Left kidney (tissue), 8 donors: ENCODE data around the gene RPL35A. TPM values are rescaled to one million over a fixed set of nuclear protein-coding genes. Genes with fewer than 3 reads are reported as not detected.
"Not testable (repeated sequence)": the region's sequence is repeated elsewhere in the genome, so short reads cannot be mapped to it uniquely, and the experiment has no call there.

Experiments
- DNase-seq: peaks from one replicate; pipeline ENCODE4 v3.0.0-alpha.2; 2013
- long read RNA-seq, 8 donors: transcript quantifications; one replicate each; lab custom pipeline, GENCODE V29; 2026
- polyA plus RNA-seq: library from polyadenylated mRNA; unstranded; fragments of 120-200 nt; gene quantifications from one replicate; pipeline ENCODE4 v1.2.1, GENCODE V29; 2013; ENCODE audit not compliant: insufficient read length

Gene RPL35A
- 1,507 TPM for polyA plus RNA-seq
- long read RNA-seq, donor 1, transcript RPL35A-205 (5 exons, 553 nt) = minor isoform, 38 of 3,723 reads
- long read RNA-seq, donor 1, transcript RPL35A-206 (5 exons, 1,444 nt) = major isoform, 1,548 of 3,723 reads
- long read RNA-seq, donor 1, transcript RPL35A-207 (2 exons, 687 nt) = minor isoform, 238 of 3,723 reads
- long read RNA-seq, donor 1, transcript RPL35A-208 (4 exons, 677 nt) = minor isoform, 160 of 3,723 reads
- long read RNA-seq, donor 1, partial matches to known transcripts = 1,521 of 3,723 reads
- long read RNA-seq, donor 1, other reads (novel, unspliced or antisense) = 177 of 3,723 reads
- long read RNA-seq, donor 2, transcript RPL35A-207 (2 exons, 687 nt) = minor isoform, 114 of 3,250 reads
- long read RNA-seq, donor 2, transcript RPL35A-206 (5 exons, 1,444 nt) = major isoform, 1,395 of 3,250 reads
- long read RNA-seq, donor 2, transcript RPL35A-208 (4 exons, 677 nt) = minor isoform, 176 of 3,250 reads
- long read RNA-seq, donor 2, transcript RPL35A-205 (5 exons, 553 nt) = minor isoform, 38 of 3,250 reads
- long read RNA-seq, donor 2, partial matches to known transcripts = 1,333 of 3,250 reads
- long read RNA-seq, donor 2, other reads (novel, unspliced or antisense) = 151 of 3,250 reads
- long read RNA-seq, donor 3, transcript RPL35A-205 (5 exons, 553 nt) = minor isoform, 42 of 3,332 reads
- long read RNA-seq, donor 3, transcript RPL35A-208 (4 exons, 677 nt) = minor isoform, 219 of 3,332 reads
- long read RNA-seq, donor 3, transcript RPL35A-206 (5 exons, 1,444 nt) = major isoform, 1,046 of 3,332 reads
- long read RNA-seq, donor 3, transcript RPL35A-207 (2 exons, 687 nt) = minor isoform, 129 of 3,332 reads
- long read RNA-seq, donor 3, partial matches to known transcripts = 1,702 of 3,332 reads
- long read RNA-seq, donor 3, other reads (novel, unspliced or antisense) = 152 of 3,332 reads
- long read RNA-seq, donor 4, transcript RPL35A-207 (2 exons, 687 nt) = minor isoform, 92 of 921 reads
- long read RNA-seq, donor 4, transcript RPL35A-209 (3 exons, 579 nt) = minor isoform, 8 of 921 reads
- long read RNA-seq, donor 4, transcript RPL35A-208 (4 exons, 677 nt) = minor isoform, 42 of 921 reads
- long read RNA-seq, donor 4, transcript RPL35A-206 (5 exons, 1,444 nt) = major isoform, 399 of 921 reads
- long read RNA-seq, donor 4, partial matches to known transcripts = 343 of 921 reads
- long read RNA-seq, donor 4, other reads (novel, unspliced or antisense) = 32 of 921 reads
- long read RNA-seq, donor 5, transcript RPL35A-206 (5 exons, 1,444 nt) = major isoform, 2,763 of 6,533 reads
- long read RNA-seq, donor 5, transcript RPL35A-205 (5 exons, 553 nt) = minor isoform, 86 of 6,533 reads
- long read RNA-seq, donor 5, transcript RPL35A-207 (2 exons, 687 nt) = minor isoform, 153 of 6,533 reads
- long read RNA-seq, donor 5, transcript RPL35A-208 (4 exons, 677 nt) = minor isoform, 344 of 6,533 reads
- long read RNA-seq, donor 5, partial matches to known transcripts = 2,777 of 6,533 reads
- long read RNA-seq, donor 5, other reads (novel, unspliced or antisense) = 333 of 6,533 reads
- long read RNA-seq, donor 6, transcript RPL35A-206 (5 exons, 1,444 nt) = major isoform, 1,640 of 3,955 reads
- long read RNA-seq, donor 6, transcript RPL35A-205 (5 exons, 553 nt) = minor isoform, 54 of 3,955 reads
- long read RNA-seq, donor 6, transcript RPL35A-207 (2 exons, 687 nt) = minor isoform, 246 of 3,955 reads
- long read RNA-seq, donor 6, transcript RPL35A-208 (4 exons, 677 nt) = minor isoform, 154 of 3,955 reads
- long read RNA-seq, donor 6, partial matches to known transcripts = 1,655 of 3,955 reads
- long read RNA-seq, donor 6, other reads (novel, unspliced or antisense) = 170 of 3,955 reads
- long read RNA-seq, donor 7, transcript RPL35A-207 (2 exons, 687 nt) = minor isoform, 223 of 5,726 reads
- long read RNA-seq, donor 7, transcript RPL35A-209 (3 exons, 579 nt) = minor isoform, 63 of 5,726 reads
- long read RNA-seq, donor 7, transcript RPL35A-206 (5 exons, 1,444 nt) = major isoform, 2,445 of 5,726 reads
- long read RNA-seq, donor 7, transcript RPL35A-208 (4 exons, 677 nt) = minor isoform, 313 of 5,726 reads
- long read RNA-seq, donor 7, partial matches to known transcripts = 2,346 of 5,726 reads
- long read RNA-seq, donor 7, other reads (novel, unspliced or antisense) = 284 of 5,726 reads
- long read RNA-seq, donor 8, transcript RPL35A-208 (4 exons, 677 nt) = minor isoform, 72 of 1,472 reads
- long read RNA-seq, donor 8, transcript RPL35A-205 (5 exons, 553 nt) = minor isoform, 15 of 1,472 reads
- long read RNA-seq, donor 8, transcript RPL35A-206 (5 exons, 1,444 nt) = major isoform, 704 of 1,472 reads
- long read RNA-seq, donor 8, transcript RPL35A-207 (2 exons, 687 nt) = minor isoform, 47 of 1,472 reads
- long read RNA-seq, donor 8, partial matches to known transcripts = 551 of 1,472 reads
- long read RNA-seq, donor 8, other reads (novel, unspliced or antisense) = 71 of 1,472 reads

GRCh38 chr3:197949778-197950676, at the start of gene RPL35A:
TSS of gene RPL35A (plus strand) at chr3:197950190. CDS start at chr3:197950968, 778 bp downstream.
- peak; percentile 98 for DNase-seq

GRCh38 chr3:197901626-197902025, 48.4 kb upstream of the RPL35A start:
- no peak for DNase-seq

- DNase-seq = peak; percentile 86
Observed at GRCh38 chr3:197906023-197906849, 43.8 kb upstream of the RPL35A start.

- DNase-seq = no peak
Observed at GRCh38 chr3:197906850-197907187, 43.2 kb upstream of the RPL35A start.

- DNase-seq = no peak
Observed at GRCh38 chr3:197907196-197907595, 42.8 kb upstream of the RPL35A start.

GRCh38 chr3:197908550-197908949, 41.4 kb upstream of the RPL35A start:
- DNase-seq = not testable (repeated sequence)

GRCh38 chr3:197908957-197909701, 40.9 kb upstream of the RPL35A start:
- DNase-seq = no peak

GRCh38 chr3:197912741-197913476, 37.1 kb upstream of the RPL35A start:
- no peak for DNase-seq

GRCh38 chr3:197913641-197914380, 36.2 kb upstream of the RPL35A start:
- DNase-seq = no peak

GRCh38 chr3:197921429-197922275, 28.3 kb upstream of the RPL35A start:
- DNase-seq = not testable (repeated sequence)

GRCh38 chr3:197926418-197926817, 23.6 kb upstream of the RPL35A start:
- no peak for DNase-seq

- not testable (repeated sequence) for DNase-seq
Observed at GRCh38 chr3:197927578-197927977, 22.4 kb upstream of the RPL35A start.

GRCh38 chr3:197936819-197937384, 13.1 kb upstream of the RPL35A start:
- DNase-seq = no peak
